Activated naive CD4-positive, alpha-beta T cell treated with anti-CD3 and anti-CD28 coated beads, Interleukin-2, amount 50 U/mL, for 72 hours (primary cell): Measurements from ENCODE around the gene PGM2. TPM values are rescaled to one million over a fixed set of nuclear protein-coding genes. Genes with fewer than 3 reads are reported as not detected.
A peak's percentile ranks its signal among the peaks of the same experiment; 100 is the strongest.

Experiments
- ATAC-seq, 2 donors: fragments of 150-1000 bp; cut with Tn5 transposase; 2 replicates each; pipeline ENCODE4 v1.10.0; 2021; ENCODE audit warnings: mild to moderate bottlenecking in 2 of 2, moderate library complexity in 2 of 2
- DNase-seq, 2 donors: peaks; one replicate each; pipeline ENCODE4 v3.0.0; 2021 to 2022; ENCODE audit warnings: low spot score in 2 of 2
- H3K27ac Mint-ChIP-seq, 2 donors: one replicate each; pipeline ENCODE4 v1.8.0; 2022; ENCODE audit warnings: mild to moderate bottlenecking in 2 of 2, mixed read lengths in 2 of 2
- H3K36me3 Mint-ChIP-seq, 2 donors: one replicate each; pipeline ENCODE4 v1.8.0; 2022; ENCODE audit warnings: mixed read lengths in 2 of 2
- H3K9me3 Mint-ChIP-seq, 2 donors: one replicate each; pipeline ENCODE4 v1.8.0; 2022; ENCODE audit warnings: mixed read lengths in 2 of 2
- total RNA-seq, 2 donors: library from RNA; stranded (reverse); gene quantifications; one replicate each; pipeline ENCODE4 v1.2.3, GENCODE V29; 2022

The PGM2 gene
- total RNA-seq, 2 donors from 2014 or later = 64.3 to 69.6 TPM

- ATAC-seq = no peak
- Mint-ChIP-seq H3K9me3 (no peaks in the 10 kb centered on the region), H3K27ac (no peak overlapping the region), H3K36me3 (peaks cover 13 to 29% of the 10 kb centered on the region in 2 donors)
- DNase-seq = no peak
Measured at GRCh38 chr4:37902738-37903693, 76.5 kb downstream of the PGM2 start.

GRCh38 chr4:37903901-37904300 is 77.4 kb downstream of the PGM2 start:
- H3K36me3 Mint-ChIP-seq = peaks cover 17 to 29% of the 10 kb centered on the region in 2 donors
- ATAC-seq (no peak), DNase-seq (no peak)
- H3K9me3 Mint-ChIP-seq = no peaks in the 10 kb centered on the region
- H3K27ac Mint-ChIP-seq = no peak overlapping the region

- H3K36me3 Mint-ChIP-seq = peaks cover 11 to 23% of the 10 kb centered on the region in 2 donors
- no peaks in the 10 kb centered on the region for H3K9me3 Mint-ChIP-seq
- ATAC-seq = no peak
- DNase-seq = no peak
- no peak overlapping the region for H3K27ac Mint-ChIP-seq
Measured at GRCh38 chr4:37904824-37905223, 78.3 kb downstream of the PGM2 start.

GRCh38 chr4:37905533-37906169 is 79.2 kb downstream of the PGM2 start:
- DNase-seq = no peak
- H3K27ac Mint-ChIP-seq = no peak overlapping the region
- H3K36me3 Mint-ChIP-seq = peaks cover 11 to 18% of the 10 kb centered on the region in 2 donors
- ATAC-seq = no peak
- H3K9me3 Mint-ChIP-seq = no peaks in the 10 kb centered on the region

GRCh38 chr4:37908488-37909331 is 82.2 kb downstream of the PGM2 start:
- Mint-ChIP-seq H3K27ac (peak overlapping the region in 1 of 2 donors; percentile 41), H3K9me3 (no peaks in the 10 kb centered on the region), H3K36me3 (peaks cover 5 to 11% of the 10 kb centered on the region in 2 donors)
- ATAC-seq (no peak), DNase-seq (no peak)

GRCh38 chr4:37909332-37910090 is 83.0 kb downstream of the PGM2 start:
- no peak for ATAC-seq
- H3K36me3 Mint-ChIP-seq = peaks cover 5 to 11% of the 10 kb centered on the region in 2 donors
- no peak overlapping the region for H3K27ac Mint-ChIP-seq
- DNase-seq = no peak
- no peaks in the 10 kb centered on the region for H3K9me3 Mint-ChIP-seq

- H3K27ac Mint-ChIP-seq = no peak overlapping the region
- ATAC-seq (no peak), DNase-seq (no peak)
- no peaks in the 10 kb centered on the region for H3K9me3 Mint-ChIP-seq
- H3K36me3 Mint-ChIP-seq = peaks cover 5 to 11% of the 10 kb centered on the region in 2 donors
Measured at GRCh38 chr4:37910091-37910486, 83.6 kb downstream of the PGM2 start.

Other genes starting within 250 kb of the PGM2 start
- 10 to 100 TPM; 15.1 to 15.2 TPM for gene RELL1, start 140.3 kb upstream of the PGM2 start, total RNA-seq
- gene TBC1D1, start 64.4 kb downstream of the PGM2 start, total RNA-seq = 10 to 100 TPM; 47.1 to 68.6 TPM
- gene PTTG2, start 133.7 kb downstream of the PGM2 start, total RNA-seq = under 1 TPM; 0.59 to 0.78 TPM